H9 (cell line): ENCODE measurements around the gene ZCCHC13. TPM values are rescaled to one million over a fixed set of nuclear protein-coding genes. Genes with fewer than 3 reads are reported as not detected.

Experiments
- DNase-seq: peaks from one replicate; pipeline ENCODE4 v3.0.0-alpha.2; 2017
- H2AFZ ChIP-seq: one replicate; pipeline ENCODE4 v1.6.1; 2013; ENCODE audit warnings: mild to moderate bottlenecking, low read length, control low read depth, moderate library complexity
- H2AK5ac ChIP-seq: 2 replicates; pipeline ENCODE4 v1.6.1; 2013; ENCODE audit warnings: low read length, control low read depth, mixed read lengths; ENCODE audit not compliant: insufficient read length
- H2BK120ac ChIP-seq: one replicate; pipeline ENCODE4 v1.6.1; 2013; ENCODE audit warnings: low read depth, mild to moderate bottlenecking, low read length, control low read depth, inconsistent platforms; ENCODE audit not compliant: poor library complexity, severe bottlenecking
- H2BK12ac ChIP-seq: 2 replicates; pipeline ENCODE4 v1.6.1; 2013; ENCODE audit warnings: low read length, control low read depth, mixed read lengths, low read depth; ENCODE audit not compliant: insufficient read length
- H2BK15ac ChIP-seq: 2 replicates; pipeline ENCODE4 v1.6.1; 2013; ENCODE audit warnings: low read depth, low read length, control low read depth
- H2BK20ac ChIP-seq: one replicate; pipeline ENCODE4 v1.6.1; 2013; ENCODE audit warnings: low read depth, mild to moderate bottlenecking, low read length, control low read depth, inconsistent platforms; ENCODE audit not compliant: poor library complexity, severe bottlenecking
- H2BK5ac ChIP-seq: 2 replicates; pipeline ENCODE4 v1.6.1; 2013; ENCODE audit warnings: low read length, control low read depth, mixed read lengths; ENCODE audit not compliant: insufficient read length
- H3K14ac ChIP-seq: 2 replicates; pipeline ENCODE4 v1.6.1; 2013; ENCODE audit warnings: low read length, control low read depth; ENCODE audit not compliant: insufficient read depth
- H3K18ac ChIP-seq: 2 replicates; pipeline ENCODE4 v1.6.1; 2013; ENCODE audit warnings: low read depth, mild to moderate bottlenecking, mixed read lengths, low read length, control low read depth; ENCODE audit not compliant: insufficient read length
- H3K23ac ChIP-seq: 2 replicates; pipeline ENCODE4 v1.6.1; 2013; ENCODE audit warnings: low read length, control low read depth, mixed read lengths, low read depth; ENCODE audit not compliant: insufficient read length
- H3K23me2 ChIP-seq: 2 replicates; pipeline ENCODE4 v1.6.1; 2013; ENCODE audit warnings: low read depth, mild to moderate bottlenecking, mixed read lengths, low read length, control low read depth; ENCODE audit not compliant: insufficient read length, poor library complexity, severe bottlenecking
- H3K27ac ChIP-seq: 2 replicates; pipeline ENCODE4 v1.5.1; 2013; ENCODE audit warnings: low read length, control low read depth, mixed read lengths, low read depth; ENCODE audit not compliant: insufficient read length
- H3K27me3 ChIP-seq: 2 replicates; pipeline ENCODE4 v1.6.1; 2013; ENCODE audit warnings: low read length, control low read depth, inconsistent platforms; ENCODE audit not compliant: insufficient read depth
- H3K4ac ChIP-seq: 2 replicates; pipeline ENCODE4 v1.6.1; 2013; ENCODE audit warnings: low read depth, mild to moderate bottlenecking, control low read depth, inconsistent platforms, low read length, moderate library complexity
- H3K4me1 ChIP-seq: 2 replicates; pipeline ENCODE4 v1.6.1; 2013; ENCODE audit warnings: low read length, control low read depth, inconsistent platforms; ENCODE audit not compliant: insufficient read depth
- H3K4me2 ChIP-seq: 2 replicates; pipeline ENCODE4 v1.6.1; 2013; ENCODE audit warnings: low read length, control low read depth, mixed read lengths; ENCODE audit not compliant: insufficient read length, insufficient read depth
- H3K56ac ChIP-seq: 2 replicates; pipeline ENCODE4 v1.6.1; 2013; ENCODE audit warnings: low read depth, mild to moderate bottlenecking, mixed read lengths, low read length, control low read depth; ENCODE audit not compliant: insufficient read length
- H3K79me1 ChIP-seq: 2 replicates; pipeline ENCODE4 v1.6.1; 2013; ENCODE audit warnings: low read depth, mild to moderate bottlenecking, moderate library complexity, low read length, control low read depth, inconsistent platforms; ENCODE audit not compliant: insufficient read depth, poor library complexity, severe bottlenecking
- H3K79me2 ChIP-seq: 2 replicates; pipeline ENCODE4 v1.6.1; 2013; ENCODE audit warnings: low read length, control low read depth, inconsistent platforms; ENCODE audit not compliant: insufficient read depth
- H3K9ac ChIP-seq: 2 replicates; pipeline ENCODE4 v1.6.1; 2013; ENCODE audit warnings: low read length, control low read depth, mixed read lengths; ENCODE audit not compliant: insufficient read length; ENCODE audit errors: extremely low read depth
- H3K9me3 ChIP-seq: one replicate; pipeline ENCODE4 v1.6.1; 2013; ENCODE audit warnings: low read depth, low read length, inconsistent platforms; ENCODE audit not compliant: control insufficient read depth
- H3T11ph ChIP-seq: one replicate; pipeline ENCODE4 v1.6.1; 2013; ENCODE audit warnings: mild to moderate bottlenecking, low read length, control low read depth, inconsistent platforms
- H4K20me1 ChIP-seq: one replicate; pipeline ENCODE4 v1.6.1; 2013; ENCODE audit not compliant: control insufficient read depth, insufficient read length, insufficient read depth
- H4K5ac ChIP-seq: 2 replicates; pipeline ENCODE4 v1.6.1; 2013; ENCODE audit warnings: low read depth, mild to moderate bottlenecking, mixed read lengths, low read length, control low read depth; ENCODE audit not compliant: insufficient read length
- H4K8ac ChIP-seq: replicated peaks from 2 replicates; pipeline ENCODE4 v1.6.1; 2013; ENCODE audit warnings: low read length, control low read depth, mixed read lengths, low read depth; ENCODE audit not compliant: insufficient read length
- H4K91ac ChIP-seq: 2 replicates; pipeline ENCODE4 v1.6.1; 2013; ENCODE audit warnings: low read depth, mild to moderate bottlenecking, moderate library complexity, mixed read lengths, low read length, control low read depth; ENCODE audit not compliant: insufficient read length
- H3K27ac Mint-ChIP-seq, 3 experiments: 2 replicates in 2 of 3; 3 replicates in 1 of 3; pipeline ENCODE4 v1.8.0; 2020 to 2021; ENCODE audit warnings: mixed read lengths in 3 of 3, mild to moderate bottlenecking in 1 of 3, moderate library complexity in 1 of 3
- H3K27me3 Mint-ChIP-seq: 2 replicates; pipeline ENCODE4 v1.8.0; 2021; ENCODE audit warnings: low read depth, mild to moderate bottlenecking, moderate library complexity, mixed read lengths
- H3K36me3 Mint-ChIP-seq, 3 experiments: 2 replicates in 2 of 3; 3 replicates in 1 of 3; pipeline ENCODE4 v1.8.0; 2020 to 2021; ENCODE audit warnings: low read depth in 3 of 3, mixed read lengths in 3 of 3; ENCODE audit not compliant: insufficient read depth in 1 of 3
- H3K4me1 Mint-ChIP-seq, 2 experiments: 2 replicates each; pipeline ENCODE4 v1.8.0; 2020; ENCODE audit warnings: mixed read lengths in 2 of 2
- H3K4me3 Mint-ChIP-seq, 2 experiments: 2 replicates in 1 of 2; 3 replicates in 1 of 2; pipeline ENCODE4 v1.8.0; 2020 to 2021; ENCODE audit warnings: mild to moderate bottlenecking in 2 of 2, mixed read lengths in 2 of 2, moderate library complexity in 1 of 2
- H3K9me3 Mint-ChIP-seq, 2 experiments: 2 replicates in 1 of 2; 3 replicates in 1 of 2; pipeline ENCODE4 v1.8.0; 2020; ENCODE audit warnings: mild to moderate bottlenecking in 2 of 2, mixed read lengths in 2 of 2, moderate library complexity in 1 of 2
- WGBS: extraction: QIAGEN DNeasy Blood & Tissue Kit; methylation state at CpG from one replicate; pipeline ENCODE4 v1.1.7; 2013; ENCODE audit warnings: missing lambda C conversion rate, low lambda C conversion rate, mixed read lengths; ENCODE audit not compliant: insufficient read length; ENCODE audit errors: extremely low coverage; 5-methylcytosine and 5-hydroxymethylcytosine counted together
- total RNA-seq: library from RNA; stranded (reverse); gene quantifications from 2 replicates; pipeline ENCODE4 v1.2.1, GENCODE V29; 2021
- TF ChIP-seq, protein P1 (sequence below): fragments of 200-600 bp; sonication (generic); conservative IDR thresholded peaks from 3 replicates; pipeline ENCODE4 v1.8.0; 2021; ENCODE audit warnings: antibody characterized with exemption, mild to moderate bottlenecking

The ZCCHC13 gene
- total RNA-seq, 1 experiment from 2014 or later = not detected

DNA sequence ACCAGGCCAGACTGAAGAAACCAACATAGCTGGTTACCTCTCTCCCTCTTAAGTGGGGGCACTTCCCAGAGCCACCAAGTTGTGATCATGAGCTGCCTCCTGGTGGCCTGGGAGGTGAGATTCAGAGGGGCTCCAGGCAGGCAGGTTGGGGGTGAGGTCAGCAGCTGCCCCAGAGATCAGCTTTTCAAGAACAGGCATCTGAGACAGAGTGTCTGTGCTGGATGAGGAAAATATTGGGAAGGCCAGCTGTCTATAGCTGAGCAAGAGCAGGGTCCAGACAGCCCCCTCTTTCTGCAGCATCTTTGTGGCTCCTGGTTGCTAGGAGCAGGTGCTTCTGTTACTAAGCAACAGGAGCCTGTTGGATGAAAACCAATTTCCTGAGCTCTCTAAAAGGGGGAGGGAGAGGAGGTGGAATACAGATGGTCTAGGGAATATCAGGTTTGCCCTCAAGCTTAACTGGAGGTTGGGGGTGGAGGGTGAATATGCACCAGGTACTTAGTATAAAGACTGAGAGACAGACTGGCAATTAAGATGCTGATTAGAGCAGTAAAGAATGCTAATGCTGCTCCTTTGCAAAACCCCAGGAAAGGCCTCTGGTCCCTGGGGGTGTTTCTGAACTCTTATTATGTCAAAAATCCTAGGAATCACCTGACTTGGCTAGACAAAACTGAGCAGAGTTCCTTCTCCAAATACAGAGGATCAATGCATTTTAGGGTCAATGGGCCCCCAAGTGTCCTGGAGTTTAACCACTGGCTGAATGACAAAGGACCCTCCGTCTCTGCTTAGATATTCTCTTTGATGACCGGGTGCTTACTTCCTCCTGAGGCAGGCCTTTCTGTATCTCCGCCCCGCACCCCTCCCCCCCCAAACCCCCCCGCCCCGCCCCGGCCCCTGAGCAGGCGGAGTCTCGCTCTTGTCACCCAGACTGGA is 21.4 kb downstream of the ZCCHC13 start:
- no peak overlapping the region for H2BK12ac ChIP-seq
- H3K4ac ChIP-seq = no peak overlapping the region; the same call in 1 of the 2 replicates
- H3K9me3 ChIP-seq = no peaks in the 10 kb centered on the region
- no peaks in the 10 kb centered on the region for H4K20me1 ChIP-seq
- no peak overlapping the region for H3K23ac ChIP-seq
- Mint-ChIP-seq H3K4me3 (peak overlapping the region in 1 of 2 experiments; percentile 64; a peak in 1 of 5 replicates), H3K27me3 (peaks cover 17% of the 10 kb centered on the region), H3K9me3 (peaks cover 3 to 26% of the 10 kb centered on the region in 2 experiments; a peak in 3 of 5 replicates), H3K36me3 (peaks cover 0 to 19% (median 8%) of the 10 kb centered on the region in 3 experiments; a peak in 4 of 7 replicates), H3K27ac (peak overlapping the region; percentile 88 to 98 (median 98)), H3K4me1 (peaks cover 45 to 57% of the 10 kb centered on the region in 2 experiments)
- no peak overlapping the region for H2BK20ac ChIP-seq
- H2BK120ac ChIP-seq = no peak overlapping the region
- H3K23me2 ChIP-seq = no peaks in the 10 kb centered on the region
- H3K9ac ChIP-seq = no peak overlapping the region
- H3K18ac ChIP-seq = peak overlapping the region; percentile 37
- H4K91ac ChIP-seq = no peak overlapping the region
- H3T11ph ChIP-seq = no peak overlapping the region
- H3K79me1 ChIP-seq = no peaks in the 10 kb centered on the region
- no peak overlapping the region for H3K4me2 ChIP-seq
- no peak overlapping the region for H3K56ac ChIP-seq
- H4K5ac ChIP-seq = no peak overlapping the region
- no peak overlapping the region for H2AK5ac ChIP-seq
- no peak overlapping the region for H3K27ac ChIP-seq
- no peaks in the 10 kb centered on the region for H3K27me3 ChIP-seq
- no peak overlapping the region for H3K14ac ChIP-seq
- TF ChIP-seq, protein P1, sequence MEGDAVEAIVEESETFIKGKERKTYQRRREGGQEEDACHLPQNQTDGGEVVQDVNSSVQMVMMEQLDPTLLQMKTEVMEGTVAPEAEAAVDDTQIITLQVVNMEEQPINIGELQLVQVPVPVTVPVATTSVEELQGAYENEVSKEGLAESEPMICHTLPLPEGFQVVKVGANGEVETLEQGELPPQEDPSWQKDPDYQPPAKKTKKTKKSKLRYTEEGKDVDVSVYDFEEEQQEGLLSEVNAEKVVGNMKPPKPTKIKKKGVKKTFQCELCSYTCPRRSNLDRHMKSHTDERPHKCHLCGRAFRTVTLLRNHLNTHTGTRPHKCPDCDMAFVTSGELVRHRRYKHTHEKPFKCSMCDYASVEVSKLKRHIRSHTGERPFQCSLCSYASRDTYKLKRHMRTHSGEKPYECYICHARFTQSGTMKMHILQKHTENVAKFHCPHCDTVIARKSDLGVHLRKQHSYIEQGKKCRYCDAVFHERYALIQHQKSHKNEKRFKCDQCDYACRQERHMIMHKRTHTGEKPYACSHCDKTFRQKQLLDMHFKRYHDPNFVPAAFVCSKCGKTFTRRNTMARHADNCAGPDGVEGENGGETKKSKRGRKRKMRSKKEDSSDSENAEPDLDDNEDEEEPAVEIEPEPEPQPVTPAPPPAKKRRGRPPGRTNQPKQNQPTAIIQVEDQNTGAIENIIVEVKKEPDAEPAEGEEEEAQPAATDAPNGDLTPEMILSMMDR = peak; percentile 72
- peaks cover 15% of the 10 kb centered on the region; the same call in 1 of the 2 replicates for H3K4me1 ChIP-seq
- no peak overlapping the region for H2BK5ac ChIP-seq
- DNase-seq = peak; percentile 94
- H2BK15ac ChIP-seq = no peak overlapping the region
- H4K8ac ChIP-seq = no peak overlapping the region
- H2AFZ ChIP-seq = no peak overlapping the region
- no CpG with 5 or more reads among the region's 9 CpGs for WGBS
- H3K79me2 ChIP-seq = no peaks in the 10 kb centered on the region
